GM15510 (cell line): Measurements from ENCODE around the gene HSPA8.

Experiments used
- POLR2A ChIP-seq: IDR thresholded peaks from 3 replicates; pipeline ENCODE4 v1.6.1; 2011; ENCODE audit warnings: borderline replicate concordance; ENCODE audit not compliant: insufficient read length; ENCODE audit errors: extremely low read depth

Gene HSPA8

GRCh38 chr11:123056835-123057491 lies 5.0 kb downstream of the HSPA8 start:
- peak; percentile 3 for TF ChIP-seq POLR2A

- no peak for TF ChIP-seq POLR2A
Observed at GRCh38 chr11:123055191-123055901, 6.6 kb downstream of the HSPA8 start.

GRCh38 chr11:123054301-123055065 lies 7.5 kb downstream of the HSPA8 start:
- TF ChIP-seq POLR2A = peak; percentile 20

DNA sequence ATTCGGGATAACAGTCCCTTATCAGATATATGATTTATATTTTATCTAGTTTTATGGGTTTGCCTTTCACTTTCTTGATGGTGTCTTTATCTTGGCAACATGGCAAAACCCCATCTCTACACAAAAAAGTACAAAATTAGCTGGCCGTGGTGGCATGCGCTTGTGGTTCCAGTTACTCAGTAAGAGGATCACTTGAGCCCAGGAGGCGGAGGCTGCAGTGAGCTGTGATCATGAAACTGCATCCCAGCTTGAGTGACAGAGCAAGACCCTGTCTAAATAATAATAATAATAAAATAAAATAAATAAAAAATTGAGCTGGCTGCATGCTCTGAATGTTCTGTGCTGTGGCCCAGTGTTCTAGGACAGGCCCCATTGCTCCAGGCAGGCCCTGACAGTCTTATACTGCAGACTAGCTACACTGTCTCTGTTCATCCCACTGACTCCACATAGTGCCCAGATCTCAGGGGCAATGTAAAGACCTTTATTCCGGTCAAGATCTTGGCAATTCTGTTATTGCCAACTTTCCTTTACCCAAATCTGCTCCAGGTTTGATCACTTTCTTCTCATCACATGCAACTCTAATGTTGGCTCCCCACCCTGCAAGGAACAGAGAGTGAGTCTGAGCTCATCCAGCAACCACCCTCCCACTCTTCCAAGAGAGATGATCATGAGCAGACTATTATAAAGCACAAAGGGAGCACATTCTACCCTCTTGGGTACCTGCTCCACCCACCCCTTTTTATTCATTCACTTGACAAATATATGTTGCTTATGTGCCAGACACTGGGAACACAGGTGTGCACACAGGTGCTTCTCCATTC lies 8.8 kb downstream of the HSPA8 start:
- peak; percentile 13 for TF ChIP-seq POLR2A

DNA sequence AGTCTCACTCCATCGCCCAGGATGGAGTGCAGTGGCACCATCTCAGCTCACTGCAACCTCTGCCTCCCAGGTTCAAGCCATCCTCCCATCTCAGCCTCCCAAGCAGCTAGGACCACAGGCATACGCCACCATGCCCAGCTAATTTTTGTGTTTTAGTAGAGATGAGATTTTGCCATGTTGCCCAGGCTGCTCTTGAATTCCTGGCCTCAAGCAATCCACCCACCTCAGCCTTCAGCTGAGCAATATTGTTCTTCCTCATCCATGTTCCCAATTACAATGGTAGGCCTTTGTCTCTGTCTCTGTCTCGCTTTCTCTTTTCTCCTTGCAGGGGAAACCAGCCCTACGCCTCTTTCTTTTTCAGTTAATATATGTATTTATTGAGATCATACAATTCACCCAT lies 10.3 kb downstream of the HSPA8 start:
- no peak for TF ChIP-seq POLR2A

DNA sequence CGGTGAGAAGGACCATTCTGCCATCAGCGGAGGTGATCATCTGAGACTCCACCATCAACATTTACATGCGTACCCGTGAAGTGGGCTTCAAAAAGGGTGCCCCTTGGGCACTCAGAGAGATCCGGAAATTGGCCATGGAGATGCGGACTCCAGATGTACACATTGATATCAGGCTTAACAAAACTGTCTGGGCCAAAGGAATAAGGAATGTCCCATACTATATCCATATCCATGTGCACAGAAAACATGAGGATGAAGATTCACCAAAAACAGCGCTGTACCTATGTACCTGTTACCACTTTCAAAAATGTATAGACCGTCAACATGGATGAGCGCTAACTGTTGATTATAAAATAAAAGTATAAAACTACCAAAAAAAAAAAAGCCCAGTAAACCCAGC lies 10.8 kb downstream of the HSPA8 start:
- no peak for TF ChIP-seq POLR2A

DNA sequence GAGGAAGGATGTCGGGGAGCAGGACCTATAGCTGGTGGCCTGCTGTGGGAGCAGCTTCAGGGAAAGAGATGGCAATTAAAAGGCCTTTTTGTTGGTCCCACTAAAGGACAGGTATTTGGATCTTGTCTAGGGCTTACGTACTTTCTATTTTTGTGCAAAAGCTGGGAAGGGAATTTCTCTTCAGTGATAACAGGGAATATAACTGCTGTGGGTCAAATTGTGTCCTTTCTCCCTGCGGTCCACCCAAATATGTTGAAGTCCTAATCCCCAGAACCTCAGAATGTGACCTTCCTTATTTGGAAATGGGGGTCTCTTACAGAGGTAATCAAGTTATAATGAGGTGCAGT lies 14.0 kb downstream of the HSPA8 start:
- TF ChIP-seq POLR2A = no peak

DNA sequence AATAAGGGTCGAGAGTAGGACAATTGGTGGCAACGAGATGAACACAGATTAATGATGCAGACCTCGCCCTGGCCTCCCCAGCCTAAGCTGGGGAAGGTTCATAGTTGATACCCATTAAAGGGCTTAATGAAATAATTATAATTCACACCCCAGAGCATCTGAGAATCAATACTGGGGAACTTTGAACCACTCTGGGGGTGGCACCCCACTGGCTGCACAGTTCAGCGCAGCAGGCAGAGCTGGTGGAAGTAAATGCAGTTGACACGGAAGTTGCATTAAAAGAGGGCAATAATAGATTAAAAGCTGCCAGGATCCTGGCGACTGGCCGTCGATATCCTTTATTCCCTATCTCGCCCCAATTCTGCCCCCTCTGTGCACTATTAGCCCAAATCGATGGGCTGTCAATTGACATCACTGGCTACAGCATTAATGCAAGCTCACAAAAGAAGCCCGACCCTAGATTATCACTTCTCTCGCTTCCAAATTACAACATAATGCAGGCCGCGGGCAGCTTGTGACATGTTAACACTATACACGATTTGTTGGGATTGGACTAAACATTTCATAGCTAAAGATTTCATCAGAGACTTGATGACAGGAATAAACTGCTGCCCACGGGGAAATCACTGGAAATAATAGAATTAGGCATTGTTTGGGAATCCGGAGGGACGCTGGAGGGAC lies 14.5 kb downstream of the HSPA8 start:
- no peak for TF ChIP-seq POLR2A

- TF ChIP-seq POLR2A = no peak
Observed at GRCh38 chr11:123046473-123047259, 15.3 kb downstream of the HSPA8 start.

GRCh38 chr11:123045101-123045500 lies 16.8 kb downstream of the HSPA8 start:
- no peak for TF ChIP-seq POLR2A

DNA sequence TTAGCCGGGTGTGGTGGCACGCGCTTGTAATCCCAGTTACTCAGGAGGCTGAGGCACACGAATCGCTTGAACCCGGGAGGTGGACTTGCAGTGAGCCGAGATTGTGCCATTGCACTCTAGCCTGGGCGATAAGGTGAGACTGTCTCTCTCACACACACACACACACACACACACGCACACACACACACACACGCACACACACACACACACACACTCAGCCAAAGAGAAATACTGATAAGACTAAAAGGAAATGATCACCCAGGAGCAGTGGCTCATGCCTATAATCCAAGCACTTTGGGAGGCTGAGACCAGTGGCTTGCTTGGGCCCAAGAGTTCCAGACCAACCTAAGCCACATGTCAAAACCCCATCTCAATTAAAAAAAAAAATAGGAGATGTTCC lies 20.8 kb downstream of the HSPA8 start:
- no peak for TF ChIP-seq POLR2A

GRCh38 chr11:123040111-123040432 lies 21.9 kb downstream of the HSPA8 start:
- TF ChIP-seq POLR2A = no peak

DNA sequence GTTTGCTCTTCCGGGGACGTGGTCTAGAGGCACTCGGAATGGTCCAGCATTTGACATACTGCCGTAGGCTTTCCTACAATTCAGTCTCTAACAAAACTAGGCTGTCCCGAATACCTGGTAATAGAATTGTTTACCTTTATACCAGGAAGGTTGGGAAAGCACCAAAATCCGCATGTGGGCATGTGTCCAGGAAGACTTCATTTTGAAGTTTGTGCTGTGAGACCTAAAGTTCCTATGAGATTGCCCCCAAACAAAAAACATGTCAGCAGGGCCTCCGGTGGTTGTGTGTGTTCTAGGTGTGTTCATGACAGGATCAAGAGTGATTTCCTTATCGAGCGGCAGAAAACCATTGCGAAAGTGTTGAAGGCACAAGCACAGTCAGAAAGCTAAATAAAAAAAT lies 26.1 kb downstream of the HSPA8 start:
- TF ChIP-seq POLR2A = no peak

DNA sequence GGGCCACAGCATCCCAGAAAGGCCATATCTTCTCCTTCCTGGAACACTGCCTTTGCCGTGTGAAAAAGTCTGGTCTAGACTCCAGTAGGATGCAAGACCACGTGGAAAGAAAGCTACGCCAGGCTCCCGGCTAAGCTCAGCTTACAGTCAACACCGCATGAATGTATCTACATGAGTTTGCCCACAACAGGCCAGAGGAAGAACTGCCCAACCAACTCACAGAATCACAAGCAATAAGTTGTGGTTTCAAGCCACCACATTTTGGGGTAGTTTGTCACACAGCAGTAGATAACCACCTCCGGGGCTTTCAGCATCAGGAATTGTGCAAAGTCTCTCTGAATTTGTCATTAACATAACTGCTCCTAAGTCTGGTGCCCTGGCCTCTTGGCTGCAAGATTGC lies 27.3 kb downstream of the HSPA8 start:
- TF ChIP-seq POLR2A = no peak
